Panc1 (cell line): ENCODE data around the gene FAF2. TPM values are rescaled to one million over a fixed set of nuclear protein-coding genes. Genes with fewer than 3 reads are reported as not detected.

Experiments used
- ATAC-seq: fragments of 200-7000 bp; cut with Tn5 transposase; 2 replicates; pipeline ENCODE4 v1.9.1; 2020; ENCODE audit warnings: mild to moderate bottlenecking, moderate library complexity
- BruUV-seq: library from RNA; stranded (reverse); fragments of 400-500 nt; replicated peaks from 2 replicates; lab custom pipeline; 2021; lab: Mats Ljungman, UMichigan
- CTCF ChIA-PET: fragments of 300-600 bp; sonication (Branson Sonifier 250); formaldehyde crosslinking; loops from one replicate; lab custom pipeline; 2022; ENCODE audit warnings: antibody characterized with exemption; lab: Charles Lee
- POLR2A ChIA-PET: fragments of 300-600 bp; sonication (Branson Sonifier 250); formaldehyde crosslinking; loops from one replicate; lab custom pipeline; 2022; ENCODE audit warnings: antibody characterized with exemption; lab: Charles Lee
- DNase-seq: peaks from one replicate; pipeline ENCODE4 v3.0.0-alpha.2; 2010; ENCODE audit warnings: low read depth, low spot score
- H3K27ac ChIP-seq: 2 replicates; pipeline ENCODE4 v1.5.1; 2011; ENCODE audit warnings: mild to moderate bottlenecking, low read length, inconsistent platforms
- H3K27me3 ChIP-seq: fragments of 200-500 bp; sonication (Bioruptor generic); 2 replicates; pipeline ENCODE4 v1.6.0; 2014; ENCODE audit warnings: low read length, inconsistent platforms; ENCODE audit not compliant: control insufficient read depth, insufficient read depth
- H3K36me3 ChIP-seq: fragments of 200-500 bp; sonication (Bioruptor generic); 2 replicates; pipeline ENCODE4 v1.5.1; 2014; ENCODE audit warnings: inconsistent platforms, mild to moderate bottlenecking, low read length, moderate library complexity; ENCODE audit not compliant: control insufficient read depth, insufficient read depth
- H3K4me1 ChIP-seq: 2 replicates; pipeline ENCODE4 v1.5.1; 2011; ENCODE audit warnings: inconsistent platforms, mild to moderate bottlenecking, low read length, moderate library complexity; ENCODE audit not compliant: control insufficient read depth, insufficient read depth
- H3K4me3 ChIP-seq, 2 experiments: 2 replicates each; pipeline ENCODE4 v1.5.1; 2011 to 2012; ENCODE audit warnings: low read depth in 2 of 2, low read length in 2 of 2, mild to moderate bottlenecking in 2 of 2, inconsistent platforms in 1 of 2, moderate library complexity in 1 of 2
- H3K9me3 ChIP-seq: fragments of 200-500 bp; sonication (Bioruptor generic); 2 replicates; pipeline ENCODE4 v1.5.1; 2014; ENCODE audit warnings: low read depth, mild to moderate bottlenecking, inconsistent platforms, low read length, moderate library complexity; ENCODE audit not compliant: control insufficient read depth, insufficient read depth
- POLR2AphosphoS5 ChIP-seq: IDR thresholded peaks from 2 replicates; pipeline ENCODE4 v1.6.1; 2012; ENCODE audit warnings: mild to moderate bottlenecking, low read depth, low read length, moderate library complexity
- SIN3A ChIP-seq: IDR thresholded peaks from 2 replicates; pipeline ENCODE4 v1.6.1; 2012; ENCODE audit warnings: low read depth, mild to moderate bottlenecking, low read length, moderate library complexity, borderline replicate concordance; ENCODE audit not compliant: insufficient read depth
- TCF7L2 ChIP-seq: IDR thresholded peaks from 2 replicates; pipeline ENCODE4 v1.6.1; 2011; ENCODE audit warnings: mild to moderate bottlenecking, low read depth, low read length, inconsistent platforms
- in situ Hi-C: cut with HindIII; loops from 2 replicates; pipeline ENCODE4 v1.10.0; 2016; ENCODE audit warnings: low sequenced_read_pairs, low pct_unique_long_range_greater_than_20kb
- intact Hi-C: fragments of 100-400 bp; cut with micrococcal nuclease; formaldehyde crosslinking; loops from one replicate; pipeline ENCODE4 v1.10.0; 2022; ENCODE audit not compliant: unreplicated experiment
- total RNA-seq: library from RNA; stranded (reverse); gene quantifications from one replicate; pipeline ENCODE4 v1.2.1, GENCODE V29; 2021; ENCODE audit not compliant: unreplicated experiment
- TF ChIP-seq, protein P1 (sequence below): fragments of 450-650 bp; IDR thresholded peaks from 2 replicates; pipeline ENCODE4 v1.5.1; 2017; ENCODE audit warnings: mild to moderate bottlenecking
- TF ChIP-seq, protein P2 (sequence below), 2 experiments: IDR thresholded peaks; 2 replicates each; pipeline ENCODE4 v1.6.1; 2011 to 2012; ENCODE audit warnings: low read depth in 2 of 2, control low read depth in 1 of 2, low read length in 1 of 2, mild to moderate bottlenecking in 1 of 2, moderate library complexity in 1 of 2; ENCODE audit not compliant: insufficient read depth in 1 of 2

The FAF2 gene
- total RNA-seq, 1 experiment from 2014 or later = 86.6 TPM

DNA sequence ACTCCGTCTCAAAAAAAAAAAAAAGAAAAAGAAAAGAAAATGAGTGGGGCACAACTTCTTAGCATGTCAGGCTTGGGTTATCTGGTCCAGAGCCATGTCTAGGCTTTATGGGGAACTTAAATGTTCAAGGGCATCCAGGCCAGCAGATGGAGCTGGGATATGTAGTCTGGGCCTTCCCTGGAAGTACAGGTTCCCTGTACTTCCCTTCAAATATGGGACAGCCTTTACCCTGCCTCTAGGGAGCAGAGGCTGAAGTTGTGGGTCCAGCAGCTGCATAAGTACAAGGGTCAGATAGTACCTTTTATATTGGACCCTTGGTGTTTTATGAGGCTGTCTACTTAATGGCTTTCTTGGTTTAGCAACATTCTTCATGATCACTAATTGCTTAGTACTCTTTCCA lies 42.1 kb downstream of the FAF2 start:
- CTCF ChIA-PET = interaction anchor here (0.6 kb wide), 1 partner anchor 53 kb away, joined by 6 read pairs; no protein-coding TSS in a partner anchor
- Histone ChIP-seq H3K27ac (0 out of 2 replicates have a peak overlapping the region, but pooled peaks have one; percentile 60), H3K4me1 (peaks cover 14% of the 10 kb centered on the region), H3K4me3 (no peak overlapping the region), H3K36me3 (peaks cover 58% of the 10 kb centered on the region), H3K9me3 (no peaks in the 10 kb centered on the region), H3K27me3 (no peaks in the 10 kb centered on the region)
- POLR2A ChIA-PET = interaction anchor here (0.7 kb wide), 1 partner anchor 11 kb away, joined by 3 read pairs; no protein-coding TSS in a partner anchor
- intact Hi-C loops (loop anchor here (10.0 kb wide), 1 partner anchor 76 kb away; the partner anchor contains the start of gene CLTB), in situ Hi-C loops (no loop called here)
- TF ChIP-seq, protein P1, sequence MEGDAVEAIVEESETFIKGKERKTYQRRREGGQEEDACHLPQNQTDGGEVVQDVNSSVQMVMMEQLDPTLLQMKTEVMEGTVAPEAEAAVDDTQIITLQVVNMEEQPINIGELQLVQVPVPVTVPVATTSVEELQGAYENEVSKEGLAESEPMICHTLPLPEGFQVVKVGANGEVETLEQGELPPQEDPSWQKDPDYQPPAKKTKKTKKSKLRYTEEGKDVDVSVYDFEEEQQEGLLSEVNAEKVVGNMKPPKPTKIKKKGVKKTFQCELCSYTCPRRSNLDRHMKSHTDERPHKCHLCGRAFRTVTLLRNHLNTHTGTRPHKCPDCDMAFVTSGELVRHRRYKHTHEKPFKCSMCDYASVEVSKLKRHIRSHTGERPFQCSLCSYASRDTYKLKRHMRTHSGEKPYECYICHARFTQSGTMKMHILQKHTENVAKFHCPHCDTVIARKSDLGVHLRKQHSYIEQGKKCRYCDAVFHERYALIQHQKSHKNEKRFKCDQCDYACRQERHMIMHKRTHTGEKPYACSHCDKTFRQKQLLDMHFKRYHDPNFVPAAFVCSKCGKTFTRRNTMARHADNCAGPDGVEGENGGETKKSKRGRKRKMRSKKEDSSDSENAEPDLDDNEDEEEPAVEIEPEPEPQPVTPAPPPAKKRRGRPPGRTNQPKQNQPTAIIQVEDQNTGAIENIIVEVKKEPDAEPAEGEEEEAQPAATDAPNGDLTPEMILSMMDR = peak; percentile 40
- TF ChIP-seq SIN3A (no peak), TCF7L2 (no peak), POLR2AphosphoS5 (no peak)
- TF ChIP-seq, protein P2, sequence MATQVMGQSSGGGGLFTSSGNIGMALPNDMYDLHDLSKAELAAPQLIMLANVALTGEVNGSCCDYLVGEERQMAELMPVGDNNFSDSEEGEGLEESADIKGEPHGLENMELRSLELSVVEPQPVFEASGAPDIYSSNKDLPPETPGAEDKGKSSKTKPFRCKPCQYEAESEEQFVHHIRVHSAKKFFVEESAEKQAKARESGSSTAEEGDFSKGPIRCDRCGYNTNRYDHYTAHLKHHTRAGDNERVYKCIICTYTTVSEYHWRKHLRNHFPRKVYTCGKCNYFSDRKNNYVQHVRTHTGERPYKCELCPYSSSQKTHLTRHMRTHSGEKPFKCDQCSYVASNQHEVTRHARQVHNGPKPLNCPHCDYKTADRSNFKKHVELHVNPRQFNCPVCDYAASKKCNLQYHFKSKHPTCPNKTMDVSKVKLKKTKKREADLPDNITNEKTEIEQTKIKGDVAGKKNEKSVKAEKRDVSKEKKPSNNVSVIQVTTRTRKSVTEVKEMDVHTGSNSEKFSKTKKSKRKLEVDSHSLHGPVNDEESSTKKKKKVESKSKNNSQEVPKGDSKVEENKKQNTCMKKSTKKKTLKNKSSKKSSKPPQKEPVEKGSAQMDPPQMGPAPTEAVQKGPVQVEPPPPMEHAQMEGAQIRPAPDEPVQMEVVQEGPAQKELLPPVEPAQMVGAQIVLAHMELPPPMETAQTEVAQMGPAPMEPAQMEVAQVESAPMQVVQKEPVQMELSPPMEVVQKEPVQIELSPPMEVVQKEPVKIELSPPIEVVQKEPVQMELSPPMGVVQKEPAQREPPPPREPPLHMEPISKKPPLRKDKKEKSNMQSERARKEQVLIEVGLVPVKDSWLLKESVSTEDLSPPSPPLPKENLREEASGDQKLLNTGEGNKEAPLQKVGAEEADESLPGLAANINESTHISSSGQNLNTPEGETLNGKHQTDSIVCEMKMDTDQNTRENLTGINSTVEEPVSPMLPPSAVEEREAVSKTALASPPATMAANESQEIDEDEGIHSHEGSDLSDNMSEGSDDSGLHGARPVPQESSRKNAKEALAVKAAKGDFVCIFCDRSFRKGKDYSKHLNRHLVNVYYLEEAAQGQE (IDR thresholded peaks at IDR 0.05; ENCODE audit: insufficient read depth in 1 of 2, low read depth in 2 of 2, low read length in 1 of 2) = no peak
- DNase-seq = no peak
- BruUV-seq = no TSS peak
- ATAC-seq = peak; percentile 71

DNA sequence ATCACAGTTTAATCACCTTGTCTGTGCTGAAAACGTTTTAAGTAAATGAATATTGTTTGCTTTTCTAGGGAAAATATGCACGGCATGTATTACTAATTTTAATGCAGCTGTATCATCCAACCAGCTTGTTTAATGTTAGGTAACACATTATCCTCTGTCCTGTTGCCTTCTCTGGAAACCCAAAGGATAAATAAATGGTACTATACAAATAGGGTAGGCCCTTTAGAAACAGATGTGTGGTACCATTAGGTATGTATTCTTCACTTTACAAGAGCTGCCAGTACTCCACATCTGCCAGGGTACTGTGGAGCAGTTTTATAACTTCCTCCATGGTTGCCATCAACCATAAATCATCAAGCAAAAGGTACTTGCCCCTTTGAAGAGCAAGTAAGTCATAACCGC lies 42.9 kb downstream of the FAF2 start:
- TSS peak; percentile 25 for BruUV-seq
- Histone ChIP-seq H3K36me3 (peaks cover 56% of the 10 kb centered on the region), H3K9me3 (no peaks in the 10 kb centered on the region), H3K27me3 (no peaks in the 10 kb centered on the region), H3K27ac (peak overlapping the region; percentile 63), H3K4me1 (peaks cover 14% of the 10 kb centered on the region), H3K4me3 (no peak overlapping the region)
- in situ Hi-C loops (no loop called here), intact Hi-C loops (loop anchor here (10.0 kb wide), 1 partner anchor 76 kb away; the partner anchor contains the start of gene CLTB)
- ATAC-seq (peak; percentile 89), DNase-seq (peak; percentile 85)
- POLR2A ChIA-PET = no interaction called here
- CTCF ChIA-PET = interaction anchor here (0.5 to 0.6 kb wide), 2 partner anchors 37 to 45 kb away, joined by 5 read pairs; no protein-coding TSS in a partner anchor
- TF ChIP-seq TCF7L2 = peak; percentile 58; the same call in 1 of the 2 replicates
- TF ChIP-seq, protein P1 = no peak
